Ovary (tissue), 9 donors: ENCODE data around the gene PIK3AP1. TPM values are rescaled to one million over a fixed set of nuclear protein-coding genes. Genes with fewer than 3 reads are reported as not detected.
"Not testable (repeated sequence)": the region's sequence is repeated elsewhere in the genome, so short reads cannot be mapped to it uniquely, and the experiment has no call there.

Experiments
- DNase-seq, 5 donors: peaks; one replicate each; pipeline ENCODE4 v3.0.0-alpha.2; 2019 to 2020
- H3K27ac ChIP-seq, 2 donors: fragments of 200-600 bp; one replicate each; pipeline versions ENCODE4 v1.5.1 to v1.8.0; 2019 to 2022
- H3K27me3 ChIP-seq: fragments of 200-600 bp; one replicate; pipeline ENCODE4 v1.8.0; 2022
- H3K36me3 ChIP-seq: fragments of 200-600 bp; sonication (generic); one replicate; pipeline ENCODE4 v1.5.1; 2019
- H3K4me1 ChIP-seq: one replicate; pipeline ENCODE4 v1.8.1; 2013; ENCODE audit warnings: mild to moderate bottlenecking, moderate library complexity; ENCODE audit not compliant: insufficient read depth
- H3K4me3 ChIP-seq: fragments of 200-600 bp; sonication (generic); one replicate; pipeline ENCODE4 v1.5.1; 2017
- H3K9me3 ChIP-seq, 2 donors: fragments of 200-600 bp in 1 of 2; sonication (generic) in 1 of 2; one replicate each; pipeline versions ENCODE4 v1.5.1 to v1.8.1; 2013 to 2019; ENCODE audit warnings: mild to moderate bottlenecking in 1 of 2, moderate library complexity in 1 of 2
- CTCF ChIP-seq, 3 donors: fragments of 450-650 bp in 2 of 3; fragments of 200-600 bp in 1 of 3; IDR thresholded peaks; one replicate each; pipeline versions ENCODE4 v1.5.1 to v1.8.0; 2016 to 2022; ENCODE audit warnings: antibody characterized with exemption in 3 of 3, mild to moderate bottlenecking in 1 of 3
- EP300 ChIP-seq: sonication (generic); formaldehyde crosslinking; IDR thresholded peaks from one replicate; pipeline ENCODE4 v1.6.1; 2017; ENCODE audit warnings: antibody characterized with exemption
- POLR2A ChIP-seq: fragments of 450-650 bp; IDR thresholded peaks from one replicate; pipeline ENCODE4 v1.6.1; 2017; ENCODE audit warnings: antibody characterized with exemption, mild to moderate bottlenecking, moderate library complexity
- WGBS, 3 donors: extraction: QIAGEN DNeasy Blood & Tissue Kit in 1 of 3; methylation state at CpG; one replicate each; pipeline versions ENCODE4 v1.1.5 to v1.1.7; 2013 to 2017; 5-methylcytosine and 5-hydroxymethylcytosine counted together
- intact Hi-C, 4 donors: fragments of 100-400 bp; cut with DNase I; formaldehyde crosslinking; loops; one replicate each; pipeline versions ENCODE4 v1.11.0 to v1.15.1; 2022 to 2023
- polyA plus RNA-seq, 2 donors: library from polyadenylated mRNA; stranded (reverse); fragments of 200-250 nt in 1 of 2; fragments of 350-450 nt in 1 of 2; fragmentation: Illumina TruSeq in 1 of 2; extraction: RNeasy Lipid Tissue Mini Kit (QIAGEN cat#74804) in 1 of 2; gene quantifications; one replicate each; pipeline ENCODE4 v1.2.3, GENCODE V29; 2013 to 2014
- total RNA-seq, 7 donors: library from RNA; depleted of rRNA in 2 of 7; stranded (reverse); fragments of >200 nt in 2 of 7; fragmentation: NEBNext Ultra II Directional in 3 of 7; extraction: Animal tissue kit (Norgen Biotek cat#: 25700) in 3 of 7; gene quantifications; one replicate each; pipeline versions ENCODE4 v1.1.0 to v1.2.4, GENCODE V29; 2016 to 2023
- donor health status: DM: no; HTN: no; CAD: no; lungs with moderate emphysema.
- donor health status: DM: no; HTN: no; CAD: no.
- donor health status: Bipolar disorder and iron deficiency.
- donor health status: DM: yes; HTN: yes; CAD: no.
- donor health status: DM: no; HTN: no; CAD: no.
- donor health status: DM: yes; HTN: yes; CAD: no.

Gene PIK3AP1
- total and polyA plus RNA-seq, 9 donors = 2.5 to 14.2 (median 7.8) TPM

DNA sequence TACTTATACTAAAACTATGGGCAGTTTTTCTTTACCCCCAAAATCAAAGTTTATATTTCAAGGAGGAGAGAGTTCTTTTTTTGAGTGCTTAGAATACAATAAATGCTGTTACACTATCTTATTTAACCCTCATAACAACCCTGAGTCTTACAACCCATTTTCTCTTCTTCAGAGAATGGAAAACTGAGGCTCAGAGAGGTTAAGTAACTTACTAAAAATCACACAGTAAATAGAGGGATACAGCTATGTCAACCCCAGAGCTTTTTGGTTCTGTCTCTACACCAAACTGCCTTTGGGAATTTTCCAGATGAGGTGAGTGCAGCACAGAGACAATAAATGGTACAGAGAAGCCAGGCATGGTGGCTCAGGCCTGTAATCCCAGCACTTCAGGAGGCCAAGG is 25.6 kb upstream of the PIK3AP1 start:
- H3K4me1 ChIP-seq = no peaks in the 10 kb centered on the region
- TF ChIP-seq CTCF (IDR thresholded peaks at IDR 0.05) (no peak), EP300 (no peak)
- no peaks in the 10 kb centered on the region for H3K36me3 ChIP-seq
- no peak for DNase-seq
- H3K4me3 ChIP-seq = no peak overlapping the region
- no peaks in the 10 kb centered on the region for H3K27me3 ChIP-seq
- H3K9me3 ChIP-seq = no peaks in the 10 kb centered on the region
- H3K27ac ChIP-seq = no peak overlapping the region
- intact Hi-C loops = loop anchor here in 3 of 4 donors (10.0 kb wide), 1 partner anchor 351 kb away; no protein-coding TSS in a partner anchor

GRCh38 chr10:96743988-96744585 is 23.8 kb upstream of the PIK3AP1 start:
- Histone ChIP-seq H3K27me3 (no peaks in the 10 kb centered on the region), H3K36me3 (no peaks in the 10 kb centered on the region), H3K9me3 (no peaks in the 10 kb centered on the region), H3K4me1 (no peaks in the 10 kb centered on the region), H3K27ac (no peak overlapping the region), H3K4me3 (no peak overlapping the region)
- WGBS, 3 donors = 52 to 59% (median 52%) methylated on average over 7 of the region's 7 CpGs
- DNase-seq = peak in 3 of 5 donors; percentile 12 to 42 (median 31)
- intact Hi-C loops = loop anchor here in 3 of 4 donors (5.0 to 10.0 kb wide), 2 partner anchors 107 to 349 kb away; no protein-coding TSS in a partner anchor
- no peak for TF ChIP-seq POLR2A
- TF ChIP-seq CTCF (IDR thresholded peaks at IDR 0.05) = peak in 2 of 3 donors; percentile 38 to 44
- no peak for TF ChIP-seq EP300

DNA sequence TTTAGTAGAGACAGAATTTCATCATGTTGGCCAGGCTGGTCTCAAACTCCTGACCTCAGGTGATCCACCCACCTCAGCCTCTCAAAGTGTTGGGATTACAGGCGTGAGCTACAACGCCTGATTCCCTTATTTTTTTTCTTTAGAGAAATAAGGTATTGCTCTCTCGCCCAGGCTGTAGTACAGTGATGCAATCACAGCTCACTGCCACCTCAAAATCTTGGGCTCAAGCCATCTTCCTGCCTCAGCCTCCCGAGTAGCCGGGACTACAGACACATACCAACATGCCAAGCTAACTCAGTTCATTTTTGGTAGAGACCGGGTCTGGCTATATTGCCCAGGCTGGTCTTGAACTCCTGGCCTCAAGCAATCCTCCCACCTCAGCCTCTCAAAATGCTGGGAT is 21.2 kb upstream of the PIK3AP1 start:
- WGBS, 3 donors = 71 to 83% (median 81%) methylated on average over 6 of the region's 6 CpGs
- DNase-seq, H3K27me3 ChIP-seq, H3K9me3 ChIP-seq, H3K36me3 ChIP-seq, H3K27ac ChIP-seq, H3K4me1 ChIP-seq, H3K4me3 ChIP-seq: not testable (repeated sequence)
- intact Hi-C loops = loop anchor here (2.0 to 10.0 kb wide), 3 partner anchors 69 to 347 kb away; no protein-coding TSS in a partner anchor

DNA sequence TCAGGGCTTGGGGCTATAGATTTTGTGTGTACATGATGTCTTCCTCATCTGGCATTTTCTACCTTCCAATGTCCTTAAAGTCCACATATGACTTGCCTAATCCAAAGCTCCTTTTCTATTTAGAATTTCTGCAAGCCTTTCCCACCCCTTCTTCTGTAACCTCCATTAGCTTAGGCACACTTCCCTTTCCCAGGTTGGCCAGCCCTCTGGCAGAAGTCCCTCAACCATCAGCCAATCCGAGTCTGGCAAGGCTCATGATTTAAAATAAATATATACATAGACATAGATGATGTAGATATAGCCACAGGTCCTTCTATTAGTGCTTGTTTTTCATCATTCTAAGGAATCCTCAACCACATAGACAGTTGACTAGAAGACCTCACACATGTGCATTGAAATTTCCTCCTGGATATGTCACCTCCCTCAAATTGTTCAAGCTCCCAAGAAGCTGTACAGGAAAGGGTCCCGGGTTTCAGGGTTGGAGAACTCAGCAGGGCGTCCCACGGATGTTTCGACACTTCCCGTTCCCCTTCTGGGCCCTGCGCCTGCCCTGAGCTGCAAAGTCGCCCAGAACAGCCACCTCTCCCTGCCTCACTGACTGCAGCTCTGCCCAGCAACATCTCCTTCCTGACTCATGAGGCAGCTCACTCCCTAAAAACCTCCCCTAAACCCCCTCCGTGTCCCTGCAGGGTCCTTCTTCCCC is 20.4 kb upstream of the PIK3AP1 start:
- H3K27me3 ChIP-seq = no peaks in the 10 kb centered on the region
- DNase-seq = no peak
- no peak overlapping the region for H3K27ac ChIP-seq

More for the DNA sequence above, 20.4 kb upstream of the PIK3AP1 start:
- 73 to 74% (median 73%) methylated on average over 9 of the region's 9 CpGs for WGBS, 3 donors
- TF ChIP-seq POLR2A = no peak
- TF ChIP-seq EP300 = no peak
- TF ChIP-seq CTCF (IDR thresholded peaks at IDR 0.05) = no peak
- intact Hi-C loops = loop anchor here (2.0 to 10.0 kb wide), 3 partner anchors 70 to 346 kb away; no protein-coding TSS in a partner anchor
- Histone ChIP-seq H3K4me3 (no peak overlapping the region), H3K4me1 (no peaks in the 10 kb centered on the region), H3K36me3 (no peaks in the 10 kb centered on the region), H3K9me3 (no peaks in the 10 kb centered on the region)
